ENCODE measurements around the gene SF3B6. TPM values are rescaled to one million over a fixed set of nuclear protein-coding genes. Genes with fewer than 3 reads are reported as not detected.

Gene SF3B6
- total and polyA plus RNA-seq, 2 of the 4 experiments (the other 2 are of a cell fraction), result 143 to 191 TPM

- Histone ChIP-seq H3K9me3 (ENCODE audit: control insufficient read depth, insufficient read depth, low read length) (peaks cover 8% of the 10 kb centered on the region), H3K23ac (ENCODE audit: low read depth, low read length) (no peak overlapping the region), H3K4me1 (ENCODE audit: control insufficient read depth, insufficient read depth, low read length) (no peaks in the 10 kb centered on the region), H3K4me2 (ENCODE audit: low read depth, low read length) (no peak overlapping the region), H2AK5ac (ENCODE audit: low read depth, low read length) (no peak overlapping the region), H3K27ac (ENCODE audit: insufficient read depth, low read length) (no peak overlapping the region), H2BK120ac (ENCODE audit: low read depth, low read length) (no peak overlapping the region), H3K4ac (ENCODE audit: low read depth, low read length) (no peak overlapping the region), H4K8ac (ENCODE audit: low read depth in 2 of 2, low read length in 2 of 2) (no peak overlapping the region), H3K14ac (replicated peaks; ENCODE audit: low read depth, low read length) (no peak overlapping the region), H3K79me1 (ENCODE audit: low read depth in 1 of 2, low read length in 2 of 2) (no peaks in the 10 kb centered on the region), H3K36me3 (ENCODE audit: control insufficient read depth, insufficient read depth, low read length) (no peaks in the 10 kb centered on the region; the same call in 1 of the 2 replicates), H2AFZ (replicated peaks; ENCODE audit: low read length, poor library complexity) (peak overlapping the region; percentile 35), H3K27me3 (ENCODE audit: control insufficient read depth, insufficient read depth, low read length) (no peaks in the 10 kb centered on the region), H2BK20ac (ENCODE audit: low read depth, low read length) (no peak overlapping the region), H3K9me1 (ENCODE audit: insufficient read depth, low read length) (no peaks in the 10 kb centered on the region), H2AK9ac (replicated peaks; ENCODE audit: low read depth, low read length, poor library complexity) (no peak overlapping the region), H2BK15ac (ENCODE audit: low read depth, low read length) (no peak overlapping the region), H3K9ac (ENCODE audit: low read depth, low read length) (no peak overlapping the region), H4K91ac (ENCODE audit: insufficient read depth, low read depth, low read length) (no peak overlapping the region), H4K20me1 (ENCODE audit: insufficient read depth, low read length) (no peaks in the 10 kb centered on the region), H3K4me3 (ENCODE audit: insufficient read depth, low read depth, low read length) (no peak overlapping the region), H3K18ac (ENCODE audit: low read depth, low read length) (no peak overlapping the region), H3K56ac (ENCODE audit: extremely low read depth, insufficient read depth, low read length) (no peak overlapping the region), H2BK5ac (ENCODE audit: low read depth, low read length, poor library complexity, severe bottlenecking) (no peak overlapping the region), H4K5ac (ENCODE audit: low read depth, low read length) (no peak overlapping the region)
- ATAC-seq (ENCODE audit: low read depth) (no peak), DNase-seq (peak; percentile 59)
- dilution Hi-C loops (cut with HindIII; ENCODE audit: low sequenced_read_pairs, unreplicated experiment) (no loop called here), in situ Hi-C loops (cut with MboI; ENCODE audit: low sequenced_read_pairs) (no loop called here), intact Hi-C loops (cut with micrococcal nuclease) (no loop called here)
- TF ChIP-seq CEBPB (IDR thresholded peaks at IDR 0.05; ENCODE audit: low read depth, low read length) (no peak), RFX5 (IDR thresholded peaks at IDR 0.05; ENCODE audit: low read depth, low read length) (no peak), MAZ (IDR thresholded peaks at IDR 0.05; ENCODE audit: borderline replicate concordance, low read depth, low read length) (no peak), CTCF (conservative IDR thresholded peaks at IDR 0.05; ENCODE audit: low read depth, low read length) (no peak), POLR2A (IDR thresholded peaks at IDR 0.05; ENCODE audit: low read depth, low read length) (no peak), RCOR1 (IDR thresholded peaks at IDR 0.05; ENCODE audit: insufficient replicate concordance, low read length) (no peak), USF2 (IDR thresholded peaks at IDR 0.05; ENCODE audit: low read depth, low read length) (no peak), RAD21 (IDR thresholded peaks at IDR 0.05; ENCODE audit: low read length) (no peak)
- TF ChIP-seq, protein P1, sequence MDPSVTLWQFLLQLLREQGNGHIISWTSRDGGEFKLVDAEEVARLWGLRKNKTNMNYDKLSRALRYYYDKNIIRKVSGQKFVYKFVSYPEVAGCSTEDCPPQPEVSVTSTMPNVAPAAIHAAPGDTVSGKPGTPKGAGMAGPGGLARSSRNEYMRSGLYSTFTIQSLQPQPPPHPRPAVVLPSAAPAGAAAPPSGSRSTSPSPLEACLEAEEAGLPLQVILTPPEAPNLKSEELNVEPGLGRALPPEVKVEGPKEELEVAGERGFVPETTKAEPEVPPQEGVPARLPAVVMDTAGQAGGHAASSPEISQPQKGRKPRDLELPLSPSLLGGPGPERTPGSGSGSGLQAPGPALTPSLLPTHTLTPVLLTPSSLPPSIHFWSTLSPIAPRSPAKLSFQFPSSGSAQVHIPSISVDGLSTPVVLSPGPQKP (IDR thresholded peaks at IDR 0.05; ENCODE audit: borderline replicate concordance, low read depth, low read length), result no peak
- POLR2A ChIA-PET (ENCODE audit: unreplicated experiment), result no interaction called here
- CTCF ChIA-PET, result no interaction called here
- no CpG with 5 or more reads among the region's 2 CpGs for WGBS, 2 experiments (ENCODE audit: extremely low coverage in 2 of 2, insufficient read length in 1 of 2)
- no TSS peak for BruUV-seq (replicated peaks)
Observed at GRCh38 chr2:24115057-24115456, 38.9 kb upstream of the SF3B6 start.
